GM21576 (cell line): Measurements from ENCODE around the gene KCNH8.

Experiments used
- ATAC-seq: cut with Tn5 transposase; IDR thresholded peaks from one replicate; pipeline ENCODE4 v1.9.1; 2021; ENCODE audit warnings: mild to moderate bottlenecking, moderate library complexity; ENCODE audit not compliant: unreplicated experiment

KCNH8 gene

DNA sequence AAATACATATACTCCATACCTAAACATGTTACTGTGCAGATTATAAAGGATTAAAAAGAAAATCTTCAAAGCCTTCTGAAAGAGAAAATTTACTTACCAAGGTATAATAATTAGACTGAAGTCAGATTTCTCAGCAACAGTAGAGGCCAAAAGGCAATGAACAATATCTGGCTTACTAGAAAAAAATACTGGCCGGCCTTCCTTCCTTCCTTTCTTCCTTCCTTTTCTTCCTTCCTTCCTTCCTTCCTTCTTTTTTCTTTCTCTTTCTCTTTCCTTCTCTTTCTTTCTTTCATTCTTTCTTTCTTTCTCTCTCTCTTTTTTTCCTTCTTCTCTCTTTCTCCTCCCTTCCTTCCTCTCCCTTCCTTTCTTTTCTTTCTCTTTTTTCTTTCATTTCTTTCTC is 209.6 kb downstream of the KCNH8 start:
- no peak for ATAC-seq

DNA sequence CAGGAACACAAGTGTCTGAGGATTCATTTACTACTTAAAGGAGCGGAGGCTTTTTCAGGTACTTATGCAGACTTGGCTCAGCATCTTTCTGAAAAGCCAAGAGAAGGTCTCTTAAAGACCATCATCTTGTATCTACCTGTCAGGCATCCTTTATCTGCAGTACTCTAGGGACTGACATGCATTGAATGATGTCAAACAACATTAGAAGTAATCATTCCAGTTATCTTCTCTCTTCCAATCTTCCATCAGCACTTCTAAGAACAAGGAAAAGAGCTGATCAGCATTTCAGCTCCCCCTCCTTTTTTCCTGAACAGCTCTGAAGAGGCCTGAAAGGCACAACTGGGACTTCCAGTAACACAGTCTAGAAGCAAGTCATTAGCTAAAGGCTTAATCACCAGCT is 214.8 kb downstream of the KCNH8 start:
- ATAC-seq = peak; percentile 7

DNA sequence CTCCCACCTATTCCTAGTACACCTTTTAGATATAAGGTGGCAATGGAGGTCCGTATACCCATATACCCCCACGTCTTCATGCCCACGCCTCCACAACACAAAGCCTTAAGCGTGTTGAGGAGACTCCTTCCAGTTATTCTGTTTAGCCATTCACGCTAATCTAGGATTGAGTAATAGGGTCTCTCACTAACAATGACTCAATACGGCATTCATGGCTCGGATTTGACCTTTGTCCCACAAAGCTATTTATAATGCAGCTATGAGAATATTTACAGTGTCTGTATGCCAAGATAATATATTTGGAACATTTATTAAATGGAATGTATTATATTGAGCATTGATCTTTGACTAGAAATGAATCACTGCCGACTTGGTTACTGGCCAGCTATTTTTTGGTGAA is 215.8 kb downstream of the KCNH8 start:
- ATAC-seq = no peak

DNA sequence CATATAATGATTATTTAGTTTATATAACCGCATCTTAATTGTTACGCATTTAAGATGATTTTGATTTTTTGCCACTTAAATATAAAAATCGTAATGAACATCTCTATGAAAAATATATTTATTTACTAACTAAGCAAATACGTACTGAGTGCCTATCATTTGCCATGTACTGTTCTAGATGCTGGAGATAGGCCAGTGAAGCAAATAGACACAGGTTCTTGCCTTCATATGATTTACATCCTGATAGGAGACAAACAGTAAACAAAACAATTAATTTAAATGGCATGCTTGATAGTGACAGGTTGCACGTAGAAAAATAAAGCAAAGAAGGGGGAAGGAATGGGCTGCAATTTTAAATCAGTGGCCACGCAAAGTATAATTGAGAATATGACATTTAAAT is 217.2 kb downstream of the KCNH8 start:
- no peak for ATAC-seq

DNA sequence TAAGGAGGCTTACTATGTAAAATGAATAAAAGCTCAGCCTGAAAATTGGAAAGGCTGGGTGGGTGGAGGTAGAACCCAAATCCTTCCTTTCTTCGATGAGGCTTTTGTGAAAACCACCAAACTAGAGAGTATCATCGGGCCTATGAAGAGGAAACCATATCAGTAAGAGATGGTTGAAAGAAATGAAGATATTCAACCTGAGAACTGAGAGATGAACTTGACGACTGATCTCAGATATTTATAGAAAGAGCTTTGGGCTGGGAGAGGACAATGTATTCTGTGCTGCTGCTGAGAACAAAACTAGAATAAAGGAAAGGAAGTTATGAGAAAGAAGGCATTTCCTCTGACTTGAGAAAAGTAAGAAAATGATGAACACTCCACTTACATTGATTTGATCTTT is 236.6 kb downstream of the KCNH8 start:
- ATAC-seq = peak; percentile 85

DNA sequence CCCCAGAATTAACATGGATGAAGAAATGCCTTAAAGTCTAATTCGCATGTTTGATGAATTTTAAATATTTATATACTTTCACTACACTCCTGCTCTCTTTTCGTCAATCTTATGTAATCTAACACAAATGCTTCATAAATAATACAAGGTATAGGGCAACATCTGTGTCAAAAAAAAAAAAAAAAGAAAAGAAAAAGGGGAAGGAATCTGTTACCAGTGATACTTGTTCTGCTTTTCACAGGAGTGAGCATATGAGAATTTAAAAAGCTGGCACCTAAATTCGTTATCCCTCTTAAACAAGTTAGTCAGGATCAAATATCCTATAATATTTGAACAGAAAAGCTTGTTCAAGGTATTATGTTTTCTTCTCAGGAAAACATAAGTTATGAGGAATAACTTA is 243.8 kb downstream of the KCNH8 start:
- no peak for ATAC-seq

DNA sequence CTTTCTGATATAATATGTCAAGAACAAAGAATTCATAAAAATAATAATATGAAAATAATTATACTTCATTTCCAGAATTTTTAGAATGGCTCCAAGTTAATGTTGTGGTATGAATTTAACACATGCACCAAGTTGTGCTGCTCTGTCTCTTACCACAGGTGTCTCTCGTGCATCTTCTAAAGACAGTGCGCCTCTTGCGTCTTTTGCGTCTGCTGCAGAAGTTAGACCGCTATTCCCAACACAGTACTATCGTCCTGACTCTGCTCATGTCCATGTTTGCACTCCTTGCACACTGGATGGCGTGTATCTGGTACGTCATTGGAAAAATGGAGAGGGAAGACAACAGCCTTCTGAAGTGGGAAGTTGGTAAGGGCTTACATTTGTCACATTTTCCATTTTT is 246.6 kb downstream of the KCNH8 start:
- no peak for ATAC-seq

DNA sequence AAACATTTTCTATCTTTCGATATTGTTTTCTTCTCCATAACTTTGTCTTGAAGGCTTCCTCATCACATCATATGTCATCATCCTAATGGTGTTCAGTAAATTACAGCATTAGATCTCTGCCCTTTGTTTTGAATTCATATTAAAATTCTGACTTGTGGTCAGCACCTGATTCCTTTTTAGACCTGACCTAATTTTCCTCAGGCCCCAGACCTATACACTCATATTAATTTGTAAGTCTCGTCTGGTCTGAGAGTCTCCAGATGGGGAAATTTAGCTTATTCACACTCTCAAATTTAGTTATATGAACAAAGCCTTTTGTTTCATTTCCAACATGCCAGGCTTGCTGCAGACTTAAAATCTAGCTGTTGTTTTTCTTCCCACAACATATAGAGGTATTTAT is 248.4 kb downstream of the KCNH8 start:
- ATAC-seq = no peak

DNA sequence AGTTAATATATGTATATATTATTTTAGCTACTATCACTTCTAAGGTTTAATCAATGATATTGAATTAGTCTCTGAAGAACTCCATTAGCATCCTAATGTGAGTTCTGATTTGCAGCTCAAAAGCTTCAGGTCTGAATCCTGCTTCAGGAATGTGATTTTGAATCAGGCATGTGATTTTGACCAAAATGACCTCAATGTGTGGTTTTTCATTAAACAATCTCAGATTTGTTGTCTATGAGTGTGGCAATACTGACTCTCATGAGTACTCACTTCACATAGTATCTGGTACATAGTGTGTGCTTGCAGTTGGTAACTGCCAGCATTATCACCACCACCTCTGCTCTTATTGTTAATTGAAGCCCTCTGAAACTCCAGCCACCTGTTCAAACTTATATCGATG is 251.0 kb downstream of the KCNH8 start:
- no peak for ATAC-seq

DNA sequence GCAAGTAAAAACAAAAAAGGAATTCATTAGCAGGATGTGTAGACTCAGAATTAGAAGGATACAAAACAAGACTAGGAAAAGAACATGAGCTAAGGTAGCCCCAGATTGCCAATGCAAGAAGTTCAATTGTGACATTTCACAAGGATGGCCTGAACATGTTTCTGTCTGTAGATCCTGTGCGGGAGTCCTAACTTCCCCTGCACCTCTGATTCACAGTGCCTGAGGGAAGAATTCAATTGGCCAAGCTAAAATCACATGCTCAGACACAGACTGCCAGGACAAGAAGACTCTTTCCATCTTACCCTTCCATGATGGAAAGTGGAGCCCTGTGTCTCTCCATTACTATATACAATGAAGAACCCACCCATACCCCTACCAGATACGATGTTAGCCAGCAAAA is 251.5 kb downstream of the KCNH8 start:
- no peak for ATAC-seq

DNA sequence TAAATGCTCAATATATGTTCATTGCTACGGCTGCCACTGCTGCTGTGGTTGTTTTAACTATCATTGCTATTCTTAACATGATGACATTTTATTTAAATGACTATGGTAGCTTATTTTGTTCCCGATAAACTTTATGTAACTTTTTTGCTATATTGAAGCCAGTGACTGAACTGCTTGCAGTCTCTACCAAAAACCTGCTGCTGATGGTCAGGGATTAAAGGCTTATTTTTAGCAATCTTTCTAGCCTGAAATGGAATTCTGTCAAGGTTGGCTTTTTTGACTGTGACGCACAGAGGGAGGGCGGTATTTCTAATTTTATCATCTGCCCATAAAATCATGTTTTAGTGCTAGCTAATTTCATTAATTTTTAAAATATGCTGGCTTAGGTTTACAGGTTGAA is 271.8 kb downstream of the KCNH8 start:
- no peak for ATAC-seq

DNA sequence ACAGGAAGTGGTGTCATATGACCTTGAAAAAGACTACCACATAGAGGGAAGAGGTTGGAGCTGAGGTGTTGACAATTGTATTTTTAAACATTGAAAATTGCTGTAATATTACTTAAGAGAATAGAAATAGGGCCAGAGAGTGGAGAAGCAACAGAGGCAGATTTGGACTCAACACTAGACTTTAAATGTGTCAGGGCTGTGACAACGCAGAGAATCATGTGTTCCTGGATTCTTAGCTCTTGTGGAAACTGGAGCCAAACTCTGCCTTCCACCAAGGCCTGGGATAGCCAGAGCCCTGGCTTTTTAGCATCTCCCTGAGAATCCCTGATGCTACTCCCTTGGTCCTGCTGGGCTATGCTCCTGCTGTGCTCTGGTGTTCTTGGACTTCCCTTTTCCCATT is 277.5 kb downstream of the KCNH8 start:
- no peak for ATAC-seq

DNA sequence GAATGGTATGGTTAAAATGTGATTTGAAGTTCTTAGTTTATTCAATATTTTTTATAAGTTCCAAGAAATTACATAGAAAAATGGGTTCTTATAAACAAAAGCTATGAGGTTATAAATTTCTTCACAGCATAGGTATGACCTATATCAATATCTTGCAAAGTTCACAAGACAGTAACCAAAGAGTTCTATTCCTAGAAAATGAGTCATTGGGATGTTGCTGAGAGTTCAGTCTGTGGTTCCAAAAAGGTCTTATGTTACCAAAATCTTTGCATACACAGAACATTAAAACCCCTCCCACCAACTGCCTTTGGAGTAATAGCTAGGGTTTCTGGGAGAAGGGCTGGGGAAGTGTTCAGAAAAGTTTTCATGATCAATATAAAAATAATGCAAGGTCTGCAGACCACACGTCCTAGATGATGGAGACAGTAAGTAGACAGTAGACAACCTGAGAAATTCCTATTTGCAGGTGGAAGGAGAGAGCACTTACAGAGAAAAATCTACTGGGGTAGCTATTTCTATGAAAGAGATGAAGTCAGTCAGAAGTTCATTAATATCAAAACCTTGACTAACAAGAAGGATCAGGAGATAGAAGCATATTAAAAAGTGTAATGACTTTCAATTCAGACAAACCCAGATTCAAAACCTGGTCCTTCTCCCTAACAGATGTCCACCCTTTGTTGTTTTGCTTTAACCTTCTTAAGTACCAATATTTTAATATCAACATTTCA is 279.3 kb downstream of the KCNH8 start:
- no peak for ATAC-seq

DNA sequence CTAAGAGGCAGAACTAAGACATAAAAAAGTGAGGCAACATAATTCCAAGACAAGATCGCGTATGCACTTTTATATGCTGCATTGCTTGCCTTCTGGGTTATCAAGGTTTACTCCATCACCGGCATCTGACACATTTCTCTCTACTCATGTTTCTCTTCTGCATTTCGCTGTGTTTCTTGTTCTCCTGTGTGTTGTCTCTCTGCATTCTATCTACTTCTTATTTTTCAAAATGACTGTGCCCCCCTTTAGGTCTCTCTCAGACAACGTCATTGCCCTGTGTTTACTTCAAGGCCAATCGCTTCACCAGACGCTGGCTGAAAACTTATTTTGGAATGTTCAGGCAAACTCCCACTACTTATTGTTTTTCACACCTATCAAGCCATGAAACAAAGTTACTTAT is 280.4 kb downstream of the KCNH8 start:
- no peak for ATAC-seq

DNA sequence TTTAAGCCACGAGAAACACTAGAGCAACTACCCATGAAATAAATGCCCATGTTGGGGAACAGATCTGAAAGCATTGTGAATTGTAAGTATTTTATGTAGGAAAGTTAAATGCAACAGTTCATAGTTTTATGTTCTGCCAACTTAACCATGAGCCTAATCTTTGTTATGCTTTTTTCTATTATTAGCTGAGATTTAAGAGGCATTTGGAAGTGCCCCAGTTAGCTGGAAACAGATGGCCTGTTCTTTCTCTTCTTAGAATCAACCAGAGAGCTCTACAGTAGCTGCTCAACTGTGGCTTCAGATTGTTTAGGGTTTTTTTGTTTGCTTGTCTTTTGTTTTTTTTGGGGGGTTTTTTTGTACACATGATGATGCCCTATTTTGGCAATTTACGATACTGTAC is 284.4 kb downstream of the KCNH8 start:
- ATAC-seq = no peak

DNA sequence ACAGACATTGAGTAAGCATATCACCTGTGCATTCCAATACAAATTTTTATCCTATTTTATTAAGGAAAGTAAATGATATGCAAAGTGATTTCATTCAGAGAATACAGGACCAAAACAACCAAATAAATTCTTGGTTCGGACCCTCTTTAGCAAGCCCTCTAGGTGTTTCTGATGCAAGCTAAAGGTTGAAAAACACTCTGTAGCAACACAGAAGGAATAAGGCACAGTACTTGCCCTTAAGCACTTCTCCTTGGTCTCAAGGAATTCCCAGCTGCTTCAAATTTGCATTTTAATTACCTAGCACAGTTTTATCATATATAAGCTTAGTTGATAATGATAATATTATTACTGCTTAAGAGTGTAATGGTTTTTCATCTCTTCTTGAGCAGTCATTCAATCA is 288.4 kb downstream of the KCNH8 start:
- no peak for ATAC-seq

DNA sequence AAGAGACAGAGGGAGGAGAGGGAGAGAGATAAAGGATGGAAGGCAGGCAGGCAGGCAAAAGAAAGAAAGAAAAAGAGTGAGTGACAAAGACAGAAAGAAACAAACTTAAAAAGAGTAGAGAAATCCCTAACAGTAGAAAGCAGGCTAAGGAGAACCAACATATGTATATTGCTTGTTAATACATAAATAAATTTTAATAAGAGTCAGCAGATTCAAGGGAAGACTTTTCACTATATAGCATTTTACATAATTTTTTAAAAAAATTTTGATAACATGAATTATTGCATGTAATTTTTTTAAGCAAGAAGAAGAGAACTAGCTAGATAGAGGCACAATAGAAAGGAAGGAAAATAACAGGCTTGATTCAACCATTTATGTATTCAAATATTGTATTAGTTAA is 291.6 kb downstream of the KCNH8 start:
- ATAC-seq = no peak

DNA sequence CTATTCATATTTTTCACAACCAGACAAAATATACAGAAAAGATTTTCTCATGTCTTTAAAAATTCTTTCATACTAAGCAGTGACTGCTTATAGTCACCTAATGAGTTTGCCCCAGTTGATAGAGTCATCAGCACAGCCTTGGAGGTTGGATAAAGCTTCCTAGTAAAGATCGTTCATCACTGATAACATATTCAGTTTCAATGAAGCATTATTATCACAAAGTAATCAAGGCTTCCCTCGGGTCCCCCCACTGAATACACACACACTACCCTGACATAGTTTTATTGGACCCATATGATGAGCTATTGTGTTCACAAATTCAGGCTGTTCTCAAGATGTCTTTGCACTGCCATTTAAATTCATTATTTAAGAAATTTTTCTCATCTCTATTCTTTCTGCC is 297.8 kb downstream of the KCNH8 start:
- no peak for ATAC-seq

DNA sequence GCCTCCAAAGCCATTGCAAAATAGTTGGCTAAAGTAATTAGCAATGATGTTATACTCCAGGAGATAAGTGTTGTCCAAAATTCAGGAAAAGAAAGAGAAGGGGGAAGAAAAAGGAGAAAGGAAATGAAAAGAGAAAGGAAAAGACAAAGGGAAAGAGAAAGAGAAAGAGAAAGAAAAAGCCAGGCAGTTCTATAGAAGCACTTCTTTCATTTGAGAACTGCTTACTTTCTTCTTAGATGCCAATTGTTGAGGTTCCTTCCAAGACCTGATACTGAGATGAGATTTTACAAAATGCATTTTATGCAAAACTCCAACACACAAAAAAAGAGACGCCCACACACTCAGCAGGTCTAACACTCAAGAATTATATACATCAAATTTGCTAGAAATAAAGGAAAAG is 298.4 kb downstream of the KCNH8 start:
- ATAC-seq = no peak

DNA sequence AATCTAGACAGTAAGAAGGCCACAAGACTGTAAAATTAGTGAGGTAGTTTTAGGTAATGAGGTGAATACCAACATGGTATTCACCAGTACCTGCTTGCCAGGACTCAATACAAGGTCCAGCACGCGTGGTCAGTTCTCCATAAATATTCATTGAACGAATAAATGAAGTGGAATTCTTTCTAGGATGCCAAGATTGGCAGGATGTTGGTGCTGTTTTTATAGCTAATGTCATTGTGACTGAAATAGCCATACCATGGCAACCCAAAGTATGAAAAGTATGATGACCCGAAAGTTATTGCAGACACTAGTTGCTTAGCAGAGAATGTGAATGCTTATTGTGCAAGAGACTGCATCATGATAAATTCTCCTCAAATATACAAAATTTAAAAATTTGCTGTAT is 307.2 kb downstream of the KCNH8 start:
- no peak for ATAC-seq

DNA sequence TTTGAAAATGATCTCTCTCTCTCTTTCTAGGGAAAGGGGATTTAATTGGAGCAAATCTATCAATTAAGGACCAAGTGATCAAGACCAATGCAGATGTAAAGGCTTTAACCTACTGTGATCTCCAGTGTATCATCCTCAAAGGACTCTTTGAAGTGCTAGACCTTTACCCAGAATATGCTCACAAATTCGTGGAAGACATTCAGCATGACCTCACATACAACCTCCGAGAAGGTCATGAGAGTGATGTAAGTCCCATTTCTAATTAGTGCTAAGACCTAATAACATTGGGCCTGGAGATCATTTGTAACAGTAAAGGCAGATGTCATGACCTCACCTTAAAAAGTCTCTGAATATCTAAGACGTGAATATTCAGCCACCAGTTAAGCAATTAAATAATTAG is 308.4 kb downstream of the KCNH8 start:
- ATAC-seq = no peak

DNA sequence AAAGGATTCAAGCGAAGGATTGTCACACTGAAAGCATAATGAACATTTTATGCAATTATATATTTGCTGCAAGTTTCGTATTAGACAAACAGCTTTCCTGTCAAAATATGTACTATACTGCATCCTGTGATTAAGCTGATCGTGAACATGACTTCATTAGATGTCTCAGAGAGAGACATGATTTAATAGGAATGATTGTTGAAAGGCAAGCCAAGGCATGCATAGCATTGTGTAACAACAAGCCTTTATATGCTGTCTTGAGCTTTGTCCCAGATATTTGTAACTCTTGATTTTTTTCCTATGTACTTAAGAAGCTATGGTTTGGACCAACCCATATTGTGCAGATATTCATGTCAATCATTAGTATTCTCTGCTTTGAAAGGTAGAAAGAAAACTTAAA is 309.1 kb downstream of the KCNH8 start:
- no peak for ATAC-seq

DNA sequence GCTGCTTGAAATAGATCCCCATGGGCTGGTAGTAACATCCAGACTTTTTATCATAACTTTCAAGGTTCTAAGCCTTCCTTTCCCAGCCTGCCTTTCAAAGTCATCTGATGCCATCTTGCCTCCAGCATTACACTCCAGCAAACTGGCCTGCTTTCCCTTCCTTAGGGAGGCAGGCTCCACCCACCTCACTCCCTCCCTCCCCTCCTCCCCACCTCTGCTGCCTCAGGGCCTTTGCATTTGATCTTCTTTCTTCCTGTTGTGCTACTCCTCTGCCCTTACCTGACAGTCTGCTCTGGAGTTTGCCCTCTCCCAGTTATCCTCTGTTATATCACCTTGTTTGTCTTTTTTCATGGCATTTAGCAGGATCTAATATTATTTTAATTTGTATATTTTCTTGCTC is 319.5 kb downstream of the KCNH8 start:
- no peak for ATAC-seq
